T-helper 2 cell (primary cell): Measurements from ENCODE around the gene RPS17.
A peak's percentile ranks its signal among the peaks of the same experiment; 100 is the strongest.
"Not testable (repeated sequence)": the region's sequence is repeated elsewhere in the genome, so short reads cannot be mapped to it uniquely, and the experiment has no call there.

Experiments
- DNase-seq, 5 experiments: peaks; one replicate each; pipeline versions ENCODE4 v3.0.0 to v3.0.0-alpha.2; 2012 to 2022

RPS17 gene

DNA sequence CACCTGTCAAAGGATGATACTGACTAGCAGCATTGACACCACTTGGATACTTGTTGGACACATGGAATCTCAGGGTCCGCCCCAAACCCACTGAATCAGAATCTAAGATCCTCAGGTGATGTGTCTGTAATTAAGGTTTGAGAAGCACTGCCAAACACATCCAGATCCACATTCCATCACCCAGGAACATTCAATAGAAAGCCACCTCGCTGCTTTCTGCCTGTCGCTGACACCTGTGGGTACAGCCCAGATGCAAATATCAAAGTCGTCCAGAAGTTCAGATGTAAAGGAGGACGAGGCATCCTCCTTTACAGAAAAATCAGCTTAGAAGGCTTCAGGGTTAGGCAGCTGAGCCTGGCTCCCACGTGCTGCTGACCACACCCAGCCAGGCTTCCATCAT, 5.2 kb upstream of the RPS17 start:
- no peak for DNase-seq

DNA sequence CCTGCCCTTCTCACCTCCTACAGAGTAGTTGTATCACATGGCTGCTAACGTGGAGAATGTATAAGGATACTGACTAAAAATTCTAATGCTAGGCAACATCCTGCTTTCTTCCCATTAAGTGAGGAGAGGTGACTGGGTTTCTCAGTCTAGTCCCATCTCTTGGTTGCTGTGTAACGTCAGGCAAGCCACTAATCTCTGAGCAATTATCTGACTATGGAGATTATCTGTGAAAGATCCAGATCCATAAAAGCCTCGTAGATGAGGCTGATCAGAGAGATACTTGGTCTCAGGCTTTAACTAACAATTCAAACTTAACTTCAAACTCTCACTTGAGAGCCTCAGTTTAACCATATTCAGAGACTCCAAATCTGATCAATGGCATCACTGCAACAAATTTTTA, 4.7 kb upstream of the RPS17 start:
- no peak for DNase-seq

DNA sequence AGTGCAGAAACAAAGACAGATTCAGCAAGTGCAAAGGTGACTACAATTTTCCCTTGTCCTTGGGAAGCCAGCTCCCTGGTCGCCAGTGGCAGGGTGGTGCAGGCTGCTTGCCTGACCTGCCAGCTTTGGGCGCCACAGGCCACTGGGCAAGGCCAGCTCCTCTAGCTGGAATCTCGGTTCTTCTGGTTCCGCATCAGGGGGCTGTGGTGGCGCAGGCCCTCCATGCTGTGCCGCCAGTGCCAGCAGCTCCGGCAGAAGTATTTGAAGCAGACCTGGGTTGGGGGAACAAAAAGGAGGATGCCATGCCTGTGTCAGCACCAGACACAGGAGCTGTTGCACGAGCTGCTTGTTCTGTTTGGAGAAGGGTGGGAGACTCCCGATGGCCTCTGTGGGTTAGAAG, 4.2 kb upstream of the RPS17 start:
- DNase-seq = no peak

DNA sequence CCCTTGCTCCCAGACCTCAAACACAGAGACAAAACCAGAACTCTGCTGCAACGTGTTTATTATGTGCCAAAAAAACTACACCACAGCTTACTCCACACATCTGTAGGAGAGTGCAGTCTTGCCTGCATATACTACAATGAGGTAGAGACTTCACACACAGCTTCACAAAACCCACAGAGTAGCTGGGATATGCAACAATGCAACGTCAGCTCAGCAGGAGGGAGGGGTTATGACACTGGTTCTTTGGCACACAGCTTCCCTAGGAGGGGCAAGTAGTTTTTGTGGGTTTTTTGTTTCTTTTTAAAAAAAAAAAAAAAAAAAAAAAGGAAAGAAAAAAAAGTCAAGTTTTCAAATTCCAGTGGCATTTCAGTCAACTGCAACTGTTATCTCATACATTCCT, 2.9 kb upstream of the RPS17 start:
- DNase-seq = peak in 1 of 5 experiments; percentile 63

DNA sequence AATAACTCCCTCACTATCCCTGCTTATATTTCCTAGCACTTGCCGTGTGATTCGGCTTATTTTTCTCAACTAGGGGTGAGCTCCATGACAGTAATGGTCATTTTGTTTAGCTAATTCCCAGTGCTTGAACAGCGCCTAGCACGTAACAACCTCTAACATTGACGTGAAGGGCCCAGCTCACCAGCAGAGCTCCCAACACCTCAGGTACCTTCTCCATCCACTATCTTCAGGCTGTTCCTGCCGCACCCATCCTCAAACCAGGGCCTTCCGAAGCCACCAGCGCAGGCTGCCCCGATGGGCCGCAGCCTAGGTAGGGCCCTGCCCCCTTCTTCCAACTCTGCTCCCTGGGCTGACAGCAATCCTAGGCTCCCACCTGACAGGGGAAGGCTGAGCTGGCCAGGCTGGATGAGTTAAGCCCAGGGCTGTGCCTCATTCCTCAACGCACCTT, 751 bp upstream of the RPS17 start:
- DNase-seq = peak in 1 of 5 experiments; percentile 37

DNA sequence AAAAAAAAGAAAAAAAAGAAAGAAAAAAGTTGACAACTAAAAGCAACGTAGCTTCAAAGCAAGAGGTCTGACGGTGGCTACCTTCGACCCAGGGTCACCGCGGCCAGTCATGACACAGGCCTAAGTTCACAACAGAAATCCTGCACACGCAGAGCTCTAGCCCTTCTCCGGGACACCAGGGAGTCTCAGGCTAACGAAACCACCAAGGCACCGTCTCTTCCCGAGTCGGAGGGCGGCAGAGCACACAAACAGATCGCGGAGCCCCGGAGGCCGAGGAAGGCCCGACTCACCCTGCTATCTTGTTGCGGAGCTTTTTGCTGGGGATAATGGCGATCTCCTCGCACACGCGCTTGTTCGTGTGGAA, 584 bp downstream of the RPS17 start:
- DNase-seq = no peak

DNA sequence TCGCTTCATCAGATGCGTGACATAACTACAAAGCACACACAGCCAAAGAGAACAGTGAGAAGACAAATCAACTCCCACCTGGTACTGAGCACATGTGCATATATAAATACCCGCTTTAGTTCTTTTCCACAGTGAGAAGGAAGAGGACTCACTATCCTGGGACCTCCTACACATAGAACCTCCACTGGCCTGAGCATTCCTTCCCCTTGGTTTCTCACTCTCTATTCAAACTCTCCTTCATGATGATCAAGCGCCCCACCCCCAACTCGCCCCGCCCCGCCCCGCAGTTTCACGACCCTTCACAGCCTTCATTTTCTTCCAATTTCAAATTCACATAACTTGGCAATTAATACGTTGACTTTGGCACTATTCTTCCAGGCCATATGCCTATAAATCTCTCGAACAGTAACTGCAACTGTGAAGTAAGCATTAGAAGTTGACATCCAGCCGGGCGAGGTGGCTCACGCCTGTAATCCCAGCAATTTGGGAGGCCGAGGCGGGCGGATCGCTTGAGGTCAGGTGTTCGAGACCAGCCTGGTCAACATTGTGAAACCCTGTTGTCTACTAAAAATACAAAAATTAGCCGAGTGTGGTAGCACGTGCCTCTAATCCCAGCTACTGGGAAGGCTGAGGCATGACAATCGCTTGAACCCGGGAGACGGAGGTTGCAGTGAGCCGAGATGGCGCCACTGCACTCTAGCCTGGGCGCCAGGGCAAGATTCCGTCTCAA, 1.1 kb downstream of the RPS17 start:
- peak in 1 of 5 experiments; percentile 35 for DNase-seq

DNA sequence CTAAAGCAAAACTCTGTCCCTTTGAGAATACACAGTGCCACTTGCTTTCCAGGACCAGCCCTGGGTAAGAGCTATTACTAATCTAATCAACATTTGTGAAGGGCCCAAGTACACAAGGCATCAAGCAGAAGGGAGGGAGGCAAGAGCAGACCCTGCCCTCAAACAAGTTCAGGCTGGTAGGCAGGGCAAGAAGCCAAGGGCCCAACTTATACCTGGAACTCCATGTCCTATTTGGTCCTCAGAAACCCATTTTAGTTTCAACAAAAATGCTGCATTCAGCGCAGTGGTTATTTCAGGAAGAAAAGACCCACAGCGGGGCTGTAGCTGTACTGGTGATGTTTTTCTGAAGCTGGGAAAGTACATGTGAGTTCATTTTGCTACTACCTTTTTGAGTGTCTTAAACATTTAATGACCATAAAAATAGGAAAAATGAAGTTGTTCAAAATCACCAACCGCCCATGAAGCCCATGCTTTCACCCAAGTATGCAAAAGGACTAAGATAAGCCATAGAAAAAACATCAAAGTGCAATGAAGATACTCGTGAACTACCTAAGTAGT, 2.8 kb downstream of the RPS17 start:
- DNase-seq = no peak

DNA sequence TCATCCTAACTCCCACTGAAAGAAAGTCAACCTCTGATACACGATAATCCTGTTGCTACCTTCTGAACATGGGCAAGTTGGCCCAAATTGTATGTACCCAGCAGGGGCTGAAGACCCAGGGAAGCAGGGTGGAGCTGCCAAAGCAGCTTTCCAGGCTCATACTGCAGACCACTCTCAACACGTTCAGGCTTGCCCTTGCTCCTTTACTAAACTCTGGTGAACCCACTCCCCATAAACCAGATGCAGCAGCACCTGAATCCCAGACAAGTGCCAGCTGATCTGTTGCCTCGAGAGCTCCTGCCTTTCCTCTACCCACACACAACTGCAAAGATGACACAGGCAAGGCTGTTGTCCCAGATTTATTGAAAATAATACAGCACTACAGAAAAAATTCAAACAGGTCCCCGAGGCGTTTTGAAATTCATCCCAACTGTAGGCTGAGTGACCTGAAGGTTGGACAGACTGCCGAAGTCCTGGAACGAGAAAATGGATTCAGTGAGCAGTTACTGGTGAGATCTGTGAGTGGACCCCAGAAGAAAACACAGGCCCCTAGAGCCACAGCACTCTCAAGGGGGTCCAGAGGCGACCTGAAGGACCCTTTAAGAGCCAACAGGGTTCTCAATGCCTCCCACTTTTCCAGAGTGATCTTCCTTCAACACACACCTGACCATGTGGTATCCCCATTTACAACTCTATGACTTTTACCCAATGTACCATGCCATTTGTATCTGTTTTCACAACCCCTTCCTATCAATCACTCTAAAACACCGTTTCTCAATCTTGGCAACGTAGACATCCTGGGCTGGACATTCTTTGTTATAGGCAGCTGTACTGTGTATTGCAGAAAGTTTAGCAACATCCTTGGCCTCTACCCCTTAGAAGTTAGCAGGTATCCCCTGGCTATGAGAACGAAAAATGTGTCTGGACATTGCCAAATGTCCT, 3.6 kb downstream of the RPS17 start:
- DNase-seq = no peak

DNA sequence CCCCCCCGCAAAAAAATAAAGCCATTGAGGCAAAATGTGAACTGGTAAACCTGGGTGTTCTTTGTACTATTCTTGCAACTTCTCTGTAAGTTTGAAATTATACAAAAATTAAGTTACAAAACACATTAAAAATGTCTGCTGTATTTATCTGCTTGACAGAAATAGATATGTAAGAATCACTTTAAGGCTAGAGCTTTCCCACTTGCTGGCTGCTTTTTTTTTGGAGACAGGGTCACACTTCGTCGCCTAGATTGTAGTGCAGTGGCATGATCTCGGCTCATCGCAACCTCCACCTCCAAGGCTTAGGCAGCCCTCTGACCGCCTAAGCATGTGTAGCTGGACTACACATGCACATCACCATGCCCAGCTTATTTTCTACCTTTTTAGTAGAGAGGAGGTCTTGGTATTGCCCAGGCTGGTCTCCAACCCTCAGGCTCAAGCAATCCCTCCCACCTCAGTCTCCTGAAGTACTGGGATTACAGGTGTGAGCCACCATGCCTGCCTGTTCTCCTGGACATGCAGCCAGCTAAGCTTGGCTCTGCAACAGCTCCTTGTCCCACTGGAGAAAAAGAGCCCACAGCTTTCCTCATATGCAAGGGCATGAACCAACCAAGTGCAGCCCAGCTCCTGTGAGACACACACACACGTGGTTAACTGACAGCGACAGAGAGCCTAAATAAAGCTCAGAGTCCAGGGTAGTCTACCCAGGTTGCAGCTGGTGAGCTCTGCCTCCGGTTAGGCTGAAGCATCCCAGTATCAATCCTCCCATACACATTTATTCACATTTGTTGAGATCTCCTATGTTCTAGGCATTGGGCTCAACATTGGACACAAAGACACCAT, 4.5 kb downstream of the RPS17 start:
- DNase-seq = no peak

DNA sequence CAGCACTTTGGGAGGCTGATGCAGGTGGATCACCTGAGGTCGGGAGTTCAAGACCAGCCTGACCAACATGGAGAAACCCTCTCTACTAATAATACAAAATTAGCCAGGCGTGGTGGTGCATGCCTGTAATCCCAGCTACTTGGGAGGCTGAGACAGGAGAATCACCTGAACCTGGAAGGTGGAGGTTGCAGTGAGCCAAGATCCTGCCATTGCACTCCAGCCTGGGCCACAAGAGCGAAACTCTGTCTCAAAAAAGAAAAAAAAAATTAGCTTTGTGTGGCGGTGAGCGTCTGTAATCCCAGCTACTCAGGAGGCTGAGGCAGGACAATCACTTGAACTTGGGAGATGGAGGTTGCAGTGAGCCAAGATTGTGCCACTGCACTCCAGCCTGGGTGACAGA, 5.1 kb downstream of the RPS17 start:
- not testable (repeated sequence) for DNase-seq

DNA sequence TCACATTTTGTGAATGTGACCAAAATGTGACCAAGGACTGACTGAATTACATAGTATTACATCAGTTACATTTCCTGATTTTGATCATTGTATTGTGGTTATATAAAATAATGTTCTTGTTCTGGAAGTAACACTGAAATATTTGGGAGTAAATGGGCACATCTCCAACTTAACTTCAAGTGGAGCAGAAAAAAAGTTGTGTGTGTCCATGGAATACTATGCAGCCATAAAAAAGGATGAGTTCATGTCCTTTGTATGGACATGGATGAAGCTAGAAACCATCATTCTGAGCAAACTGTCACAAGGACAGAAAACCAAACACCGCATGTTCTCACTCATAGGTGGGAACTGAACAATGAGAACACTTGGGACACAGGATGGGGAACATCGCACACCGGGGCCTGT, 5.8 kb downstream of the RPS17 start:
- not testable (repeated sequence) for DNase-seq

DNA sequence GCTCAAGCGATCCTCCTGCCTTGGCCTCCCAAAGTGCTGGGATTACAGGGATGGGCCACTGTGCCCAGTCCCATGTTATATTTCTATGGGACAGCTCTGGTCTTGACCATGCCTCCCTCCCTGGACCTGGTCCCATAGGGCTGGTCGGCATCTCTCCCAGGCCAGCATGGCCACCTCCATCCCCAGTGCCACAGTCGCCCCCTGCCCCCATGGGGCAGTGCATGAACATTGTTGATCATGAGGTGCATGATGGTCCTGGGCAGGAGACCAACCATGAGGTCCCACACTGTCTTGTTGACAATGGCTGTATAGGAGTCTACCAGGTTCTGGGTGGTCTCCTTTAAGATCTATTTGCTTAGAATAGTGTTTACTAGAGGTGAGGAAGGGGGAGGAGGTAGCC, 6.5 kb downstream of the RPS17 start:
- no peak for DNase-seq

DNA sequence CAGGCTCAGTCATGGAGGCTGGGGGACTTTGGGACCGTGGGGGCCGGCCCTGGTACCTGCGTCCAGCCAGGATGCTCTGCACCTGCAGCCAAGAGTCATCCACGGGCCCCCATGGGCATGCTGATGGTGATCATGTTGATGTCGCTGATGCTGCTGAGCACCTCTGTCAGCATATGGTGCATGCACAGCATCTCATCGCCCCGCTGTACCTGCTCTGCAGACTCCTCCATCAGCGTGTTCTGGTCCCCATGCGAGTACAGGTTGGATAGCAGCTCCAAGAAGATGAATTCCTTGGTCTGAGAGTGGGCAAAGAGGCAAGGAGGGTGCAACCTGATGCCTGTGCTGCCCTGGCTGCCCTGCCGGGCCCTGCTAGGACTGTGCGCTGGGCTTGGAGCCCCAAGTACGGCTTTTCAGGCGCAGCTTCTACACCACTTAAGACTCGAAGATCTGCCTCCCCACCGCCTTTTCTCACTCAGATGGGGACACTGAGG, 7.2 kb downstream of the RPS17 start:
- no peak for DNase-seq

DNA sequence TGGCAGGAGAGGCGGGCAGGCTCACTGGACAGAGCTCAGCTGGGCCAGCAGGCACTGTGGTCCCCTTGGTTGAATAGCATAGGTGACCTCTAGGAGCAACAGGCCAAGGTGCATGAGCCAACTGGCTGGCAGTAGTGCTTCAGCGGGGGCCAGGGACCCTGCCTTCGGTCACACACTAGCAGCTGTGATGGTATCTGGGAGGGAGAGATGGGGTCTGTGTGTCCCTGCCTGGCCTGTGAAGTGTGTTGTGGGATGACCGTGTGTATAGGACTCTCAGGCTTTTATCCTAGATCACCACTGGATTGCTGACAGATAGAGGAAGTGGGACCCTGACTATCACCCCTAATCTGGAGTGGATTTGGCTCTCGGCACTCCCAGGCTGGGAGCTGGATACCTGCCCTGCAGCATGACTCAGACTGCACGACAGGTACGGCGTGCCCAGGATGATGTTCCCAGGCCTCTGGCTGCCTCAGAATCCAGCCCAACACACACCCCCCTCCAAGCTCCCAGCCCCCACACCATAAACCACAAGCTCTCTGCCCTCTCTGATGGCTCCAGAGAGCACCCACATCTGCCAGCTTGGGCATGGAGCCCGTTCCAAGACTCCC, 7.8 kb downstream of the RPS17 start:
- DNase-seq = no peak

DNA sequence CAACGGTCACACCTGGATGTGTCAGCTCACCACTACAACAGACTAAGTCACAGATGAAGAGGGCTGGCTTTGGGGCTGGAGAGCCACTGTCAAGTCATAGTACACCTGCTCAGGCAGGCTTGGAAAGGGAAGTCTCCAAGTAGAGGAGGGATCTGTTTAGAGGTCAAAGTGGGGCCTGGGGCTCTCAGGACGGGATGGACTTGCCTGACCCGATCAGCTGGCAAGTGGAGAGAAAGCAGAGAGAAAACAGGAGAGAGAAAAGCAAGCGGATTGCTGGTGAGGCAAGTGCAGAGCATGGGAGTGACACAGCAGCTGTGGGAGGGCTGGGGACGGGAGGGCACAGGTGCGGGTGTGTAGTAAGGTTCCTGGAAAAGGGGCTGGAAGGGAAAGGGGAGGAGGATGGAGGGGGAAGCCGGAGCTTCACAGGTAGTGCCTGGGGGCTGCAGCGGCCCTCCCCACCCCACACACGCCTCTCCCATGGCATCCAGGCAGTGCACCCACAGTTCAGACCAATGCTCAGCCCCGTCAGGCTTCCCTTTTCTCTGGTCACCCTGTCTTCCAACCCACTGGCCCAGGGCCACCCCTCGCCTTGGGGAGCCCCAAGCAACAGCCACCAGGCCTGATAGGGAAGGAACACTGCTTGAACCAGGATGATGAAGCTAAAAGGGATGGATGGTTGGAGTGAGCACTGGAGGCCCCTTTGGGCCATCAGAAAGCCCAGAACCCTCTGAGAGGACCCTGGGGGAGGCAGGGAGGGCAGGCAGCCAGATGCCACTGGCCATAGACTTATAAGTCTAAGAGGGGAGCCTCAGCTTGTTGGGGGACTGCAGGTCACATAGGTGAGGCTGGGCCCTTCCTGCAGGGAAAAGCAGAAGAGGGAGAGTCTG, 8.5 kb downstream of the RPS17 start:
- DNase-seq = no peak

DNA sequence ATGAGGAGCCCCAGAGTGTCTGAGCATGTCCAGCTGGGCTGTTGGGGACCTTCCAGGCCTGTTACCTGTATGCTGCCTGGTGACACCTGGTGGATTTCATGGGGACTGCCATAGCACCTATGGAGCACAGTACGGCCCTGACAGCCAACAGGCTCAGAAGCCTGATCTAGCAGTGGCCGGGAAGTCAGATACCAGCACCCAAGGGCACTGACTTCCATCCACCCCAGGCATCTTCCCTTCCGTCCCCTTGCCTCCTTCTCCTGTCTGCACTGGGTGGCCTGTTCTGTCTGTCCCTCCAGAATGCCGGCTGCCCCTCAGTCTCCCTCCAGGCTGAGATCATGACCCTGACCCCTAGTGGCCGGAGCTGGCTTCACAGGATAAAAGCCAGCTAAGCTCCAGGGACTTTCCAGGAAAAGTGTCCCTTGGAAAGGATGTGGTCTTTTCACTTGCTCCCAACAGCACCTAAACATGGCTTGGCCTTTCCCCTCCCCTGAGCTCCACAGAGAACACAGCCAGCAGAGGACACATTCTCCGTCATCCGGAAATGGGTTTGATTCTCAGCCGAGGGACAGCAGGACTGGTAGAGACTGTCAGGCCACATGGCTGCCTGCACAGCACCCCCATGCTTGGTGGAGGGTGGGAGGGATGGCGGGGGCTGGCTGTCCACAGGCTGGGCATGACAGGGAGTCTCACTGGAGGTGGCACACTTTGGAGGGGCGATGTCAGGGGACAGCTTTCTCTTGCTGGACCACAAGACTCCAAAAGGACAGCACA, 9.5 kb downstream of the RPS17 start:
- peak; percentile 33 to 78 (median 58) for DNase-seq

DNA sequence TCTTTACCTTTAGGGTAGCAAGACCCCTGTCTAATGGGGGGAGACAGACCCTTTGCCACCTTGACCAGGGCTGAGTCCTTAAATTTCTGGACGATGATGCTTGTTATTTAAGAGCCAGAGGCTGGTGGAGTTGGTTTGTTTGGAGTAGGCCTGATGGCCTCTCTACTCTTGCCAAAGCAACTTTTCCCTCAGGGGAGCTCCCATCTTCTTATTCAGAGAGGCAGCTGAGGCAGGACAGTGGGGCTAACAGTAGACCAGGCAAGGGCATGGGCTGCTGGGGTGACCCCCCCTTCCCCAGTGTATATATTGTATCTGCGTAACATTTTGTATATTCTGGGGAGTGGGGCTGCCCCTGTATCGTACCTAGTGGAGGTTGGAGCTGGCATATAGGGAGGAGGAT, 10.3 kb downstream of the RPS17 start:
- no peak for DNase-seq

DNA sequence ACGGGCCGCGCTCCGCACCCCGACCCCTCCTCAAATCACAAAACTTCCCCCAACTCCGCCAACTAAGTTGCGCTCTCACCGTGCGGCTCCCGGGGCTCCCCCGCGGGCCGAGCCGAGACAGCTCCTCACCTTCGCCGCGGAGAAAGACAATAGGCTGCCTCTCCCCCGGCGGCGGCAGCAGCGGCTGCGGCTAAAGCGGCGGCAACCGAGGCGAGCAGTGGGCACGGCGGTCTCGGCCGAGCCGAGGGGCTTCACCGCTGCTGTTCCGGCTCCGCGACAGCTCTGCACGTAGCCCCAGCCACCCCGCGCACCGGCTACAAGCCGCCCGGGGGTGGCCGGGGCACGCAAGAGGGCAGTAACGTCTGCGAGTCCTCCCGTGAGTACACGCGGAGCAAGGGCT, 26.7 kb downstream of the RPS17 start:
- not testable (repeated sequence) for DNase-seq

DNA sequence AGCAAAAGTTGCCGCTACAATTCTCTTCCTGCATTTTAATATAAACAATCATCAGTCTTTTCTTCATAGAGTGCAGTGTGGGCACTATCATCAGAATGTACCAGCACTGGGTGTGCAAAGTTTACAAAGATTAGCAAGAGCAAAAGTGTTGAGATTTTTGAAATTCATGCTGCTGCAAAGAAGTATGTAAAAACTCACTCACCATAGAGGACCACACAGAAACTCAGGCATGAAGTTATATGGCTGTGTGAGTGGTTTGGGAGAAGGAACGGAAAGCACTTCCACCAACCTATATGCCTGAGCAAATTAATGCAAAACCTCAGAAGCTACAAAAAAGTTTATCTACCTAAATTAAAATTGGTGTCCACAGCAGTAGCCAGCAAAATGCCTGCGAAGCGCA, 32.6 kb downstream of the RPS17 start:
- DNase-seq = not testable (repeated sequence)
